PFSK-1 (cell line): ENCODE data around the gene TLCD3A.
A peak's percentile ranks its signal among the peaks of the same experiment; 100 is the strongest.

ENCODE experiments used
- FOXP2 ChIP-seq: optimal IDR thresholded peaks from 2 replicates; pipeline ENCODE3; 2011; ENCODE audit warnings: borderline replicate concordance, control low read depth, inconsistent platforms; ENCODE audit not compliant: insufficient read depth; ENCODE audit errors: extremely low read length, extremely low read depth
- POLR2AphosphoS5 ChIP-seq: IDR thresholded peaks from 2 replicates; pipeline ENCODE4 v1.6.1; 2012; ENCODE audit warnings: low read depth, mild to moderate bottlenecking, control low read depth, low read length, moderate library complexity
- REST ChIP-seq, 2 experiments: IDR thresholded peaks; 2 replicates each; pipeline versions ENCODE4 v1.6.1 to v1.8.0; 2011 to 2012; ENCODE audit warnings: low read depth in 2 of 2, low read length in 2 of 2, control low read depth in 1 of 2, inconsistent platforms in 1 of 2, mild to moderate bottlenecking in 1 of 2, moderate library complexity in 1 of 2; ENCODE audit not compliant: insufficient read depth in 1 of 2
- SIN3A ChIP-seq: IDR thresholded peaks from 2 replicates; pipeline ENCODE4 v1.6.1; 2012; ENCODE audit warnings: mild to moderate bottlenecking, low read length, moderate library complexity, borderline replicate concordance; ENCODE audit not compliant: insufficient read depth
- TAF1 ChIP-seq: IDR thresholded peaks from 2 replicates; pipeline ENCODE4 v1.6.1; 2012; ENCODE audit warnings: low read length, control low read depth, borderline replicate concordance; ENCODE audit not compliant: insufficient read depth

Gene TLCD3A

GRCh38 chr17:744937-745336 lies 12.5 kb downstream of the TLCD3A start:
- no peak for TF ChIP-seq REST (IDR thresholded peaks at IDR 0.05; ENCODE audit: insufficient read depth in 1 of 2, low read depth in 2 of 2, low read length in 2 of 2)

DNA sequence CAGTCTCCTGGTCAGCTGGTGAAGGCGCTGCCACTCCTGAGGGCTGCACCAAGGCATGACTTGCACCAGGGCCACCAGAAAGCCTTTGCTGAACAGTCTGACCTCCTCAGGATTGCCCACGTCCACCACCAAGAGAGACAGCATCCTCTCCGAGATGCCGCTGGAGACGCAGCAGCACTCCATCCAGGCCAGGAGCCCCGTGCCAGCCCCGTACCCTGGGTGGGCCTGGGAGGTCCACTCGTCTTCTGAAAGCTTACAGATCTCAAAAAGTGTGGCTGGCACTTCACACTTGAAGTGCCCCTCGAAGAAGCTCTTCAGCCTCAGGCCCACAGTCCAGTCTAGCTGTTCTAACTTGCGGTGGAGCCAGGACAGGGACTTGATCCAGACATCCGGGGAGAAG lies 13.0 kb downstream of the TLCD3A start:
- TF ChIP-seq POLR2AphosphoS5: 0 out of 2 replicates have a peak, but pooled peaks have one; percentile 27
- TF ChIP-seq FOXP2: no peak
- TF ChIP-seq SIN3A: no peak
- TF ChIP-seq REST (IDR thresholded peaks at IDR 0.05; ENCODE audit: insufficient read depth in 1 of 2, low read depth in 2 of 2, low read length in 2 of 2): no peak
- no peak for TF ChIP-seq TAF1

- TF ChIP-seq FOXP2 (no peak), TAF1 (no peak), REST (IDR thresholded peaks at IDR 0.05; ENCODE audit: insufficient read depth in 1 of 2, low read depth in 2 of 2, low read length in 2 of 2) (no peak), SIN3A (no peak), POLR2AphosphoS5 (no peak)
Observed at GRCh38 chr17:746181-746580, 13.8 kb downstream of the TLCD3A start.

GRCh38 chr17:746783-747629 lies 14.6 kb downstream of the TLCD3A start:
- TF ChIP-seq REST (IDR thresholded peaks at IDR 0.05; ENCODE audit: insufficient read depth in 1 of 2, low read depth in 2 of 2, low read length in 2 of 2) (no peak), POLR2AphosphoS5 (no peak), SIN3A (no peak), TAF1 (no peak), FOXP2 (no peak)
